HCEC 1CT (cell line): ENCODE data around the gene C13orf42.
"Not testable (repeated sequence)": the region's sequence is repeated elsewhere in the genome, so short reads cannot be mapped to it uniquely, and the experiment has no call there.

ENCODE experiments used
- DNase-seq: peaks from one replicate; pipeline ENCODE4 v3.0.0-alpha.2; 2017

The C13orf42 gene

GRCh38 chr13:51118809-51119431 is 7.8 kb upstream of the C13orf42 start:
- DNase-seq: no peak

- DNase-seq: no peak
These were observed 2.9 kb upstream of the C13orf42 start for GRCh38 chr13:51113969-51114368.

- no peak for DNase-seq
These were observed 2.3 kb upstream of the C13orf42 start for GRCh38 chr13:51113186-51113881.

GRCh38 chr13:51112771-51113170 is 1.7 kb upstream of the C13orf42 start:
- DNase-seq: no peak

- no peak for DNase-seq
These were observed 923 bp upstream of the C13orf42 start for GRCh38 chr13:51111997-51112396.

GRCh38 chr13:51107996-51108395 is 3.1 kb downstream of the C13orf42 start:
- no peak for DNase-seq

- DNase-seq: no peak
These were observed 6.0 kb downstream of the C13orf42 start for GRCh38 chr13:51105046-51105445.

- no peak for DNase-seq
These were observed 9.3 kb downstream of the C13orf42 start for GRCh38 chr13:51101636-51102235.

GRCh38 chr13:51097353-51098043 is 13.6 kb downstream of the C13orf42 start:
- DNase-seq: no peak

GRCh38 chr13:51096131-51096530 is 14.9 kb downstream of the C13orf42 start:
- DNase-seq: no peak

- DNase-seq: no peak
These were observed 17.5 kb downstream of the C13orf42 start for GRCh38 chr13:51093574-51093973.

GRCh38 chr13:51091839-51092238 is 19.2 kb downstream of the C13orf42 start:
- DNase-seq: no peak

GRCh38 chr13:51083706-51084105 is 27.4 kb downstream of the C13orf42 start:
- no peak for DNase-seq

GRCh38 chr13:51080478-51081065 is 30.5 kb downstream of the C13orf42 start:
- DNase-seq: not testable (repeated sequence)

GRCh38 chr13:51071493-51071892 is 39.6 kb downstream of the C13orf42 start:
- DNase-seq: no peak

GRCh38 chr13:51070005-51070649 is 40.9 kb downstream of the C13orf42 start:
- DNase-seq: peak; percentile 54

GRCh38 chr13:51068501-51068900 is 42.6 kb downstream of the C13orf42 start:
- DNase-seq: no peak

GRCh38 chr13:51067706-51068105 is 43.4 kb downstream of the C13orf42 start:
- no peak for DNase-seq

GRCh38 chr13:51067210-51067701 is 43.8 kb downstream of the C13orf42 start:
- DNase-seq: no peak

- DNase-seq: no peak
These were observed 44.8 kb downstream of the C13orf42 start for GRCh38 chr13:51066091-51066831.

GRCh38 chr13:51065372-51066090 is 45.5 kb downstream of the C13orf42 start:
- DNase-seq: no peak
